ENCODE measurements around the gene RSU1. TPM values are rescaled to one million over a fixed set of nuclear protein-coding genes. Genes with fewer than 3 reads are reported as not detected.

Gene RSU1
- total RNA-seq, 1 experiment from 2014 or later: 29.5 TPM

DNA sequence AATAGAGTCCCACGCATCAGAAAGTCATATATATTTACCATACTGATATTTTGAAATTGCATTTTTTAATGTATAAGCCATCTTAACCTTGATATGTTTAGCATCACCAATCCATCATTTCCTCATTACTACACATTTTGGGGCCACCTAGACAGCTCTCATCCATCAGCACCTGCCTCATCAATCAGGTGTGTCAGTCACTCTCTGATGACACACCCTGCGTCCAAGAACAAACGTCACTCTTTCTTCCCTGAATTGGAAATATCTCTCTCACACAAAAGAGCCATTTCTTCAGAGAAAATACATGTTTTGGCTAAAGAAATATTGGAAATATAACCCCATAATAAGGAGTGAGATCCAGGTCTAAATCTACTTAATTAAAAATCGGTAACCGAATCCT is 38.9 kb upstream of the RSU1 start:
- no peaks in the 10 kb centered on the region for H3K36me3 ChIP-seq (ENCODE audit: control insufficient read depth in 1 of 2, insufficient read depth in 2 of 2, low read length in 2 of 2)
- ChIA-PET CTCF (no interaction called here), RAD21 (ENCODE audit: low non-redundant PET in 1 of 2, low total read pairs in 2 of 2, uncharacterized antibody in 2 of 2, unreplicated experiment in 2 of 2) (no interaction called here), POLR2A (no interaction called here)
- no peak overlapping the region for H3K9ac ChIP-seq (ENCODE audit: low read length)
- DNase-seq (ENCODE audit: low read depth, low spot score): no peak
- H3K27me3 ChIP-seq (ENCODE audit: insufficient read depth, low read length): no peaks in the 10 kb centered on the region
- no peaks in the 10 kb centered on the region for H3K79me2 ChIP-seq (ENCODE audit: insufficient read depth, low read length)
- no peaks in the 10 kb centered on the region for H3K9me3 ChIP-seq (ENCODE audit: control insufficient read depth in 1 of 2, insufficient read depth in 1 of 2, low read depth in 1 of 2, low read length in 2 of 2)
- no peak overlapping the region for H3K4me3 ChIP-seq (replicated peaks in 1 of 2; ENCODE audit: low read depth in 1 of 2, low read length in 2 of 2)
- H4K20me1 ChIP-seq (ENCODE audit: insufficient read depth): no peaks in the 10 kb centered on the region
- no TSS peak for BruUV-seq (replicated peaks)
- H3K27ac ChIP-seq (ENCODE audit: low read depth, low read length): no peak overlapping the region
- no peaks in the 10 kb centered on the region for H3K4me1 ChIP-seq (ENCODE audit: control insufficient read depth in 1 of 2, insufficient read depth in 2 of 2, low read length in 2 of 2)
- no peak for ATAC-seq
- peak overlapping the region; percentile 27 for H2AFZ ChIP-seq (ENCODE audit: low read depth, low read length, poor library complexity, severe bottlenecking)
- intact Hi-C loops (cut with micrococcal nuclease): no loop called here
- no peaks in the 10 kb centered on the region for H3K9me2 ChIP-seq (ENCODE audit: insufficient read depth)
- no peak overlapping the region for H3K4me2 ChIP-seq (ENCODE audit: low read length)
- TF ChIP-seq ATF3 (IDR thresholded peaks at IDR 0.05) (no peak), FOSL1 (IDR thresholded peaks at IDR 0.05; ENCODE audit: low read depth) (0 out of 2 replicates have a peak, but pooled peaks have one; percentile 10)

- ChIA-PET CTCF (interaction anchor here (2.0 kb wide), 1 partner anchor 402 kb away, joined by 6 read pairs; no protein-coding TSS in a partner anchor), RAD21 (ENCODE audit: low non-redundant PET in 1 of 2, low total read pairs in 2 of 2, uncharacterized antibody in 2 of 2, unreplicated experiment in 2 of 2) (no interaction called here), POLR2A (no interaction called here)
- Histone ChIP-seq H3K4me2 (ENCODE audit: low read length) (no peak overlapping the region), H3K79me2 (ENCODE audit: insufficient read depth, low read length) (no peaks in the 10 kb centered on the region), H3K9ac (ENCODE audit: low read length) (no peak overlapping the region), H3K36me3 (ENCODE audit: control insufficient read depth in 1 of 2, insufficient read depth in 2 of 2, low read length in 2 of 2) (no peaks in the 10 kb centered on the region), H3K9me2 (ENCODE audit: insufficient read depth) (no peaks in the 10 kb centered on the region), H3K27me3 (ENCODE audit: insufficient read depth, low read length) (no peaks in the 10 kb centered on the region), H2AFZ (ENCODE audit: low read depth, low read length, poor library complexity, severe bottlenecking) (no peak overlapping the region), H3K9me3 (ENCODE audit: control insufficient read depth in 1 of 2, insufficient read depth in 1 of 2, low read depth in 1 of 2, low read length in 2 of 2) (no peaks in the 10 kb centered on the region), H3K4me3 (replicated peaks in 1 of 2; ENCODE audit: low read depth in 1 of 2, low read length in 2 of 2) (no peak overlapping the region), H3K27ac (ENCODE audit: low read depth, low read length) (no peak overlapping the region), H3K4me1 (ENCODE audit: control insufficient read depth in 1 of 2, insufficient read depth in 2 of 2, low read length in 2 of 2) (no peaks in the 10 kb centered on the region), H4K20me1 (ENCODE audit: insufficient read depth) (no peaks in the 10 kb centered on the region)
- intact Hi-C loops (cut with micrococcal nuclease): no loop called here
- no TSS peak for BruUV-seq (replicated peaks)
- ATAC-seq (0 out of 2 replicates have a peak, but pooled peaks have one; percentile 40), DNase-seq (ENCODE audit: low read depth, low spot score) (no peak)
- TF ChIP-seq ZFX (IDR thresholded peaks at IDR 0.05) (no peak), MAX (IDR thresholded peaks at IDR 0.05) (no peak), JUND (IDR thresholded peaks at IDR 0.05) (no peak), SP1 (IDR thresholded peaks at IDR 0.05; ENCODE audit: low read depth) (no peak), SRF (IDR thresholded peaks at IDR 0.05; ENCODE audit: low read depth) (no peak), EGR1 (IDR thresholded peaks at IDR 0.05; ENCODE audit: low read depth) (no peak), CBX3 (IDR thresholded peaks at IDR 0.05; ENCODE audit: low read depth) (no peak), TCF7L2 (IDR thresholded peaks at IDR 0.05; ENCODE audit: borderline replicate concordance, extremely low read depth, insufficient read depth, insufficient read length) (no peak), YY1 (IDR thresholded peaks at IDR 0.05; ENCODE audit: extremely low read depth, insufficient replicate concordance, low read depth, low read length) (no peak), POLR2AphosphoS5 (IDR thresholded peaks at IDR 0.05; ENCODE audit: low read depth, low read length) (no peak), FOSL1 (IDR thresholded peaks at IDR 0.05; ENCODE audit: low read depth) (no peak), ZNF274 (IDR thresholded peaks at IDR 0.05; ENCODE audit: low read depth, low read length) (no peak), ATF3 (IDR thresholded peaks at IDR 0.05) (no peak), EZH2phosphoT487 (IDR thresholded peaks at IDR 0.05; ENCODE audit: borderline replicate concordance) (no peak), EZH2 (IDR thresholded peaks at IDR 0.05) (no peak), CEBPB (IDR thresholded peaks at IDR 0.05; ENCODE audit: low read depth) (no peak)
- TF ChIP-seq, protein P1, sequence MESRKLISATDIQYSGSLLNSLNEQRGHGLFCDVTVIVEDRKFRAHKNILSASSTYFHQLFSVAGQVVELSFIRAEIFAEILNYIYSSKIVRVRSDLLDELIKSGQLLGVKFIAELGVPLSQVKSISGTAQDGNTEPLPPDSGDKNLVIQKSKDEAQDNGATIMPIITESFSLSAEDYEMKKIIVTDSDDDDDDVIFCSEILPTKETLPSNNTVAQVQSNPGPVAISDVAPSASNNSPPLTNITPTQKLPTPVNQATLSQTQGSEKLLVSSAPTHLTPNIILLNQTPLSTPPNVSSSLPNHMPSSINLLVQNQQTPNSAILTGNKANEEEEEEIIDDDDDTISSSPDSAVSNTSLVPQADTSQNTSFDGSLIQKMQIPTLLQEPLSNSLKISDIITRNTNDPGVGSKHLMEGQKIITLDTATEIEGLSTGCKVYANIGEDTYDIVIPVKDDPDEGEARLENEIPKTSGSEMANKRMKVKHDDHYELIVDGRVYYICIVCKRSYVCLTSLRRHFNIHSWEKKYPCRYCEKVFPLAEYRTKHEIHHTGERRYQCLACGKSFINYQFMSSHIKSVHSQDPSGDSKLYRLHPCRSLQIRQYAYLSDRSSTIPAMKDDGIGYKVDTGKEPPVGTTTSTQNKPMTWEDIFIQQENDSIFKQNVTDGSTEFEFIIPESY (IDR thresholded peaks at IDR 0.05; ENCODE audit: extremely low read depth, insufficient replicate concordance, low read length): no peak
Measured at GRCh38 chr10:16854623-16855022, 37.4 kb upstream of the RSU1 start.
